ENCODE data around the gene TMC5. TPM values are rescaled to one million over a fixed set of nuclear protein-coding genes. Genes with fewer than 3 reads are reported as not detected.

TMC5 gene
- total RNA-seq, 1 experiment from 2014 or later: 15.7 TPM

DNA sequence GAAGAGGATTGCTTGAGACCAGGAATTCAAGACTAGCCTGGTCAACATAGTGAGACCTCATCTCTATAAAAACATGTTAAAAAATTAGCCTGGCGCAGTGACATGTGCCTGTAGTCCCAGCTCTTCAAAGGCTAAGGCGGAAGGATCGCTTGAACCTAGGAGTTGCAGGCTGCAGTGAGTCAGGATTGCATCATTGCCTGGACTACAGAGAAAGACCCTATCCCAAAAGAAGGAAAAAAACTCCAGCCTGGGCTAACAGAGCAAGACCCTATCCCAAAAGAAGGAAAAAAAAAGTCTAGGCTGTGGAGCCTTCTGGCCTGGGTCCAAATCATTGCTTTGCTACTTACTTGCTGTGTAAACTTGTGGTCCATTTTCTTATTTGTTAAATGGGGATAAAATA lies 111.0 kb downstream of the TMC5 start:
- Histone ChIP-seq H3K9me3 (ENCODE audit: control insufficient read depth in 1 of 2, insufficient read depth in 1 of 2, low read depth in 1 of 2, low read length in 2 of 2) (no peaks in the 10 kb centered on the region), H3K4me1 (ENCODE audit: control insufficient read depth in 1 of 2, insufficient read depth in 2 of 2, low read length in 2 of 2) (peaks cover 0 to 12% of the 10 kb centered on the region in 2 experiments; a peak in 3 of 4 replicates), H2AFZ (ENCODE audit: low read depth, low read length, poor library complexity, severe bottlenecking) (no peak overlapping the region), H3K27me3 (ENCODE audit: insufficient read depth, low read length) (no peaks in the 10 kb centered on the region), H3K9me2 (ENCODE audit: insufficient read depth) (no peaks in the 10 kb centered on the region), H3K4me3 (replicated peaks in 1 of 2; ENCODE audit: low read depth in 1 of 2, low read length in 2 of 2) (no peak overlapping the region), H3K9ac (ENCODE audit: low read length) (no peak overlapping the region), H3K79me2 (ENCODE audit: insufficient read depth, low read length) (peaks cover 37% of the 10 kb centered on the region), H3K27ac (ENCODE audit: low read depth, low read length) (no peak overlapping the region), H3K36me3 (ENCODE audit: control insufficient read depth in 1 of 2, insufficient read depth in 2 of 2, low read length in 2 of 2) (peaks cover 11 to 24% of the 10 kb centered on the region in 2 experiments), H3K4me2 (ENCODE audit: low read length) (no peak overlapping the region), H4K20me1 (ENCODE audit: insufficient read depth) (no peaks in the 10 kb centered on the region)
- POLR2A ChIA-PET: no interaction called here
- CTCF ChIA-PET: interaction anchor here (1.9 kb wide), 1 partner anchor 55 kb away, joined by 8 read pairs; no protein-coding TSS in a partner anchor
- BruUV-seq (replicated peaks): no TSS peak
- DNase-seq (ENCODE audit: low read depth, low spot score) (no peak), ATAC-seq (no peak)
- RAD21 ChIA-PET (ENCODE audit: low non-redundant PET in 1 of 2, low total read pairs in 2 of 2, uncharacterized antibody in 2 of 2, unreplicated experiment in 2 of 2): no interaction called here
- TF ChIP-seq JUND (IDR thresholded peaks at IDR 0.05) (peak; percentile 15; the same call in 1 of the 2 replicates), SRF (IDR thresholded peaks at IDR 0.05; ENCODE audit: low read depth) (no peak)
- intact Hi-C loops (cut with micrococcal nuclease): no loop called here

DNA sequence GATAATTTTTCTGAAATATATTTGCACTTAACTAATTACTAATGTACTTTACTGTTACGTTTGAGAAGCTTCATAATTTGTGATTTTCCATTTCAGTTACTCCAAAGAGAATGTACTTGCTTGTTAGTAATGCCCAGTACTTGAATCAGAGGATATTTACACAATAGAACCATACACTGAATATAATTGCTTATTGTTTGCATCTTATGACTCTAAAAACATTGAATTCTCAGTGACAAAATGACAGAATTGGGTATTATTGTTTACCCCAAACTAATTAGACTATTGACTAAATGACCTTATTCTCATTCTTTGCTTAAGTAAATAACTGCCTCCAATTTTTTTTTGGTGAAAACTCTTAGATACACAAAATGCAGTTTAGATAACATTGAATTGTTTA lies 114.9 kb downstream of the TMC5 start:
- Histone ChIP-seq H3K9me2 (ENCODE audit: insufficient read depth) (no peaks in the 10 kb centered on the region), H3K27ac (ENCODE audit: low read depth, low read length) (no peak overlapping the region), H3K79me2 (ENCODE audit: insufficient read depth, low read length) (peaks cover 3% of the 10 kb centered on the region; the same call in 1 of the 2 replicates), H3K9me3 (ENCODE audit: control insufficient read depth in 1 of 2, insufficient read depth in 1 of 2, low read depth in 1 of 2, low read length in 2 of 2) (no peaks in the 10 kb centered on the region), H3K9ac (ENCODE audit: low read length) (no peak overlapping the region), H4K20me1 (ENCODE audit: insufficient read depth) (no peaks in the 10 kb centered on the region), H2AFZ (ENCODE audit: low read depth, low read length, poor library complexity, severe bottlenecking) (no peak overlapping the region), H3K4me2 (ENCODE audit: low read length) (no peak overlapping the region), H3K27me3 (ENCODE audit: insufficient read depth, low read length) (no peaks in the 10 kb centered on the region), H3K4me3 (replicated peaks in 1 of 2; ENCODE audit: low read depth in 1 of 2, low read length in 2 of 2) (no peak overlapping the region), H3K4me1 (ENCODE audit: control insufficient read depth in 1 of 2, insufficient read depth in 2 of 2, low read length in 2 of 2) (no peaks in the 10 kb centered on the region), H3K36me3 (ENCODE audit: control insufficient read depth in 1 of 2, insufficient read depth in 2 of 2, low read length in 2 of 2) (peaks cover 13 to 32% of the 10 kb centered on the region in 2 experiments)
- ChIA-PET RAD21 (ENCODE audit: low non-redundant PET in 1 of 2, low total read pairs in 2 of 2, uncharacterized antibody in 2 of 2, unreplicated experiment in 2 of 2) (no interaction called here), CTCF (no interaction called here), POLR2A (no interaction called here)
- DNase-seq (ENCODE audit: low read depth, low spot score): no peak
- no peak for ATAC-seq
- intact Hi-C loops (cut with micrococcal nuclease): no loop called here
- no TSS peak for BruUV-seq (replicated peaks)
- TF ChIP-seq, protein P1, sequence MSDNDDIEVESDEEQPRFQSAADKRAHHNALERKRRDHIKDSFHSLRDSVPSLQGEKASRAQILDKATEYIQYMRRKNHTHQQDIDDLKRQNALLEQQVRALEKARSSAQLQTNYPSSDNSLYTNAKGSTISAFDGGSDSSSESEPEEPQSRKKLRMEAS (IDR thresholded peaks at IDR 0.05): no peak
- TF ChIP-seq YY1 (IDR thresholded peaks at IDR 0.05; ENCODE audit: extremely low read depth, insufficient replicate concordance, low read depth, low read length) (no peak), ZNF274 (IDR thresholded peaks at IDR 0.05; ENCODE audit: low read depth, low read length) (no peak), SP1 (IDR thresholded peaks at IDR 0.05; ENCODE audit: low read depth) (no peak), CEBPB (IDR thresholded peaks at IDR 0.05; ENCODE audit: low read depth) (no peak), FOSL1 (IDR thresholded peaks at IDR 0.05; ENCODE audit: low read depth) (no peak), TCF7L2 (IDR thresholded peaks at IDR 0.05; ENCODE audit: borderline replicate concordance, extremely low read depth, insufficient read depth, insufficient read length) (no peak)
- TF ChIP-seq, protein P2, sequence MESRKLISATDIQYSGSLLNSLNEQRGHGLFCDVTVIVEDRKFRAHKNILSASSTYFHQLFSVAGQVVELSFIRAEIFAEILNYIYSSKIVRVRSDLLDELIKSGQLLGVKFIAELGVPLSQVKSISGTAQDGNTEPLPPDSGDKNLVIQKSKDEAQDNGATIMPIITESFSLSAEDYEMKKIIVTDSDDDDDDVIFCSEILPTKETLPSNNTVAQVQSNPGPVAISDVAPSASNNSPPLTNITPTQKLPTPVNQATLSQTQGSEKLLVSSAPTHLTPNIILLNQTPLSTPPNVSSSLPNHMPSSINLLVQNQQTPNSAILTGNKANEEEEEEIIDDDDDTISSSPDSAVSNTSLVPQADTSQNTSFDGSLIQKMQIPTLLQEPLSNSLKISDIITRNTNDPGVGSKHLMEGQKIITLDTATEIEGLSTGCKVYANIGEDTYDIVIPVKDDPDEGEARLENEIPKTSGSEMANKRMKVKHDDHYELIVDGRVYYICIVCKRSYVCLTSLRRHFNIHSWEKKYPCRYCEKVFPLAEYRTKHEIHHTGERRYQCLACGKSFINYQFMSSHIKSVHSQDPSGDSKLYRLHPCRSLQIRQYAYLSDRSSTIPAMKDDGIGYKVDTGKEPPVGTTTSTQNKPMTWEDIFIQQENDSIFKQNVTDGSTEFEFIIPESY (IDR thresholded peaks at IDR 0.05; ENCODE audit: extremely low read depth, insufficient replicate concordance, low read length): no peak
- TF ChIP-seq, protein P3, sequence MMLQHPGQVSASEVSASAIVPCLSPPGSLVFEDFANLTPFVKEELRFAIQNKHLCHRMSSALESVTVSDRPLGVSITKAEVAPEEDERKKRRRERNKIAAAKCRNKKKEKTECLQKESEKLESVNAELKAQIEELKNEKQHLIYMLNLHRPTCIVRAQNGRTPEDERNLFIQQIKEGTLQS (IDR thresholded peaks at IDR 0.05): no peak
